HPDE6-E6E7 (cell line): ENCODE data around the gene MARCKSL1.
A peak's percentile ranks its signal among the peaks of the same experiment; 100 is the strongest.

Experiments used
- DNase-seq: peaks from one replicate; pipeline ENCODE4 v3.0.0; 2011; ENCODE audit warnings: missing footprints; ENCODE audit errors: extremely low spot score

Gene MARCKSL1

DNA sequence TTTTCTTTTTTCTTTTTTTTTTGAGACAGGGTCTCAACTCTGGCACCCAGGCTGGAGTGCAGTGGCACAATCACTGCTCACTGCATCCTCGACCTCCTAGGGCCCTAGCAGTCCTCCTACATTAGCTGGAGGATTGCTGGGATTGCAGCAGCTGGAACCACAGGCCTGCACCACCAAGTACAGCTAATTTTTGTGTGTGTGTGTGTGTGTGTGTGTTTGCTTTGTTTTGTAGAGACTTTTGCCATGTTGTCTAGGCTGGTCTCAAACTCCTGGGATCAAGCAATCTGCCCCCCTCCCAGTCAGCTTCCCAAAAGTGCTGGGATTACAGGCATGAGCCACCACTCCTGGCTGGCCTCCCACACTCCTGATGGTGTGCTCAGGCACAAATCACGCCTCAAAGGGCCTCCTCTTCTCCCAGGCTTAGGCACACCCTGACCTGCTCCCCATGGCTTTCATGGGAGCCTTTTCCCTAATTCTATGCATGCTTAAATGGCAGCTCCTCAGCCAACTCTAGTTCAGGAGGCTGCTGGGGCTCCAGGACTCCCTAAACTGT, 16.9 kb upstream of the MARCKSL1 start:
- no peak for DNase-seq

DNA sequence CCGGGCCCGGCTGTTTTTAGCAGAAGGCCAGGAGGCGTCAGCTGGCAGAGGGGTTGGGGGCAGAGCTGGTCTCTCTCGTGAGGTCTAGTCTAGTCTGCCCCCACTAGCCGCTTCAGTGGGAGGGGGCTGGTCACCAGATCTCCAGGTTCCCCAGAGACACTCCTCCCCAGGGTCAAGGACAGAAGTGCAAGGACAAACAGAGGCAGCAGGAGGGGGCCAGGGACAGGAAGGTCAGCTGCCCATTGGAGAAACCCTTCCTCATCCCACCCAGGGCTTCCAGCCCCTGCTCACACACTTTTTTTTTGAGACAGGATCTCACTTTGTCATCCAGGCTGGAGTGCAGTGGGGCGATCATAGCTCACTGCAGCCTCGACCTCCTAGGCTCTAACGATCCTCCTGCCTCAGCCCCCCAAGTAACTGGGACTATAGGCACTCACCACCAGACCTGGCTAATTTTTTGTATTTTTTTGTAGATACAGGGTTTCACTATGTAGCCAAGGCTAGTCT, 16.3 kb upstream of the MARCKSL1 start:
- no peak for DNase-seq

DNA sequence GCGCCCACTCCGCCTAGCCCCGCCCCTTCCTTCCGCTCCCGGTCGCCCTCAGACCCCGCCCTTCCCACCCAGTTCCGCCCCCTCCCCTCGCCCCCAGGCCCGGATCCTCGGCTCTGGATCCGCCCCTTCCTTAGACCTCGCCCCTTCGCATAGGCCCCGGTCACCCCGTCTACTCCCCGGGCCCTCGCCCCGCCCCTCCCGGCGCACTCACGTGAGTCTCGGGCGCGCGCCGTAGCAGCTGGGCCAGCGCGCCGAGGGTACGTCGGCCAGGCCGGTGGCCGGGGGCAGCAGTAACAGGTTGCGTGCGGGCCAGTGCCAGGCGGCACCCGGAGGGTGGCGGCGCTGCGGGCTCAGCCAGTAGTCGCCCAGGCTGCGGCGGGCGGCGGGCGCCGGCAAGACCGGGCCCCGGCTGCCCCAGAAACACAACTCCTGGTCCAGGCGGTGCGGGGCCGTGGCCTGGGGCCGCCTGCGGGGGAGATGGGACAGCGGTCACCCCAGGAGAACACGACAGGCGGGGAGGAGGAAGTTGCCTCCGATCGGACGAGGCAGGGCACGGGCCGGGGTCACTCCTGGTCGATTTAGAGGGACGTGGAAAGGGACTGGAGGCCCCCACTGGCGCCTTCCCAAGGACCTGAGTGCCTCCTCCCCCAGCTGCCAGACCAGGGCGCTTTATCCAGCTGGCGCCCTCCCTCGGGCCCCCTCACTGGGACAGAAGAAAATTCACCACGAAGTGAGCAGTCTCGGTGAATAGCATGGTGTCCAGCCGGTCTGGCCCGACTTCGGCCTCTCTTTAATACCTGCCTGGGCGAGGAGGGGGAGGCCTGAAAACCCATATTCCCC, 15.6 kb upstream of the MARCKSL1 start:
- peak; percentile 93 for DNase-seq

DNA sequence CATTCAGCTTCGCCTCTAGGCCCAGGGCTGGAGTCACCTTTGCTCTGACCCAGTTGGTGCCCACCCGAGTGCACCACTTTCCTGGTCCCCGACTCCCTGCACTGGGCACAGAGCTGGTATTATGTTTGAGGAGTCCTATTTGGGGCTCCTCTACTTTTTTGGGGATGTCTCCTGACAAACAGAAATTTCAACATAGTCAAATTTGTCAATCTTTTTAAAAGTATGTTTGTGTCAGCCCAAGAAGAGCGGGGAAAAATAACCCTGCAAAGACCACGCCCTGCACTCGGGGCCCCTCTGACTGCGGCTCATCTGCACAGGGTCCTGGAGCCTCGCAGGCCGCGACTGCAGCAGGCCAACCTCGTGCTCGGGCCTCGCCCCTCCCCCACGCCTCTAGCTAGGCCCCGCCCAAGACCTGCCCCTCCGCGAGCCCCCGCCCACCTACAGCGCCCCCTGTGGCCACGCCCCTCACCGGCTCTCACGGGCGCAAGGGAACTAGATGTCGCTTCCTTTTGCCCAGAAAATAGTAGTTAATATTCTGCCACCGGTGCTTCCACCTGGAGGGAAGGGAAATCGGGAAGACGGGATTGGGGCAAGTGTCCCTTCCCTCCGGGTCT, 14.9 kb upstream of the MARCKSL1 start:
- peak; percentile 38 for DNase-seq

DNA sequence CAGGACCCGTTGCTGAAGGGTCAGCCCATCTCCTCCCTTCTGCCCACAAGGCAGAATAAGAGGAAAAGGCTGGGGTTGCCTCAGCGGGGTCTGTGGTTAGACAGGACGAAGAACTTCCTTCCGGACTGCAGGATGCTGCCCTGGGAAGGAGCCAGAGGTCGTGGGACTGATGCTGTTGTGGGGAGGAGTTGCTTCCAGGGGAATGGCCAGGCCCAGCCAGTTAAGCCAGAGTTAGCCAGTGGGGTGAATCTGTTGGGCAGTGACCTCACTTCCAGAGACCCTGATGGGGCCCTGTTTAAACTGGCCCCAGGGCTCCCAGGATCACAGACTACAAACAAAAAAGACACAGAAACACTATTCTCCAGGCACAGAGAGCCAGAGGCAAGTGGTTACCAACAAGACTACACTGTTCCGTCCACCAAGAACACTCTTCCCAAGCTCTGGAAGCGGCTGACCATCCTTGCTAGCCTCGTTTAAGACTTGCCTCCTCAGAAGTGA, 13.2 kb upstream of the MARCKSL1 start:
- no peak for DNase-seq

DNA sequence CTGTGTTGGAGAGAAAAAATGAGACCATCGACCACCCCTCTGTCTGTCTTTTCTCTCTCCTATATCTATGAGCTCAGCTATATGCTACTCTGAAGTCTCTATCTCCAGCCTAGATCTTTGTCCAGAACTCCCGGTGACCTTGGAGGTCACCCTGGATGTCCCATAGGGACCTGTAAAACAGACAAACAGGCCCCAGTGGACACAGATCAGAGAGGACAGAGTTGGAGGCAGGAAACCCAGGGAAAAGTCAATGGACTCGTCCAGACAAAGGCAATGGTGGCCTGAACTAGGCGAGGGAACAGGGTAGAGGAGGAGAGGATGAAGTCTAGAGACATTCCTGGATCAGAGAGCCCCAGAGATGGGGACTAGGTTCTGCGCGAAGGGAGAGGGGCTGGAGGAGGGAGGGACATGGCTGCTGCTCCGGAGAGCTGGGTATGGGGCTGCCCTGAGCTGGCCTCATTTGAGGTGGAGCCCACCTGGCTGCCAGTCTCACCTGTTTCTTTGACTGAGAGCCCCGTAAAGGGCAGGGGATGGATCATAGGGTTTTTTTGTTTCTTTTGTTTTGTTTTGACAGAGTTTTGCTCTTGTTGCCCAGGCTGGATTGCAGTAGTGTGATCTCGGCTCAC, 10.6 kb upstream of the MARCKSL1 start:
- no peak for DNase-seq

DNA sequence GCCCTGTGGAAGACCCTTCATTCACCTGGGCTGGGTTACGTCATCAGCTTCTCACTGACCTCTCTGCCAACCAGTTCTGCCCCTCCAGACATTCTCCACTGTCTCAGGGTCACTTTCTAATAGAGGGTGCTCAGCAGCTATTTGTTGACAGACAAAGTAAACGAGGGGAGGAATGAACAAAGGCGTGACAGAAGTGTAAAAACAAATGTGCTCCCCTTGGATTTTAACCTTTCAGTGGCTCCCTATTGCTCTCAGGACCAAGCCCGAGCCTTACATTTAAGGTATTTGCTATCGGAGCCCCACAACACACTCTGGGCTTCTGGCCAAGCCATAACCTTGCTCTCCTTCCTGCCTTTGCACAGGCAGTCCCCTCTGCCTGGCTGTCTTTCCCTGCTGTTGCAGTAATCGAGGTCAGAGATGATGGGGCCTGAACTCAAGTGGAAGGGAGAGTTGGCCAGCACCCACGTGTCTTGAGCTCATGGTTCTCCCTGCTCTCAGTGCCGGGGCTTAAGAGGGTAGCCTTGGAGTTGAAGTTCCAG, 9.3 kb upstream of the MARCKSL1 start:
- DNase-seq = no peak

DNA sequence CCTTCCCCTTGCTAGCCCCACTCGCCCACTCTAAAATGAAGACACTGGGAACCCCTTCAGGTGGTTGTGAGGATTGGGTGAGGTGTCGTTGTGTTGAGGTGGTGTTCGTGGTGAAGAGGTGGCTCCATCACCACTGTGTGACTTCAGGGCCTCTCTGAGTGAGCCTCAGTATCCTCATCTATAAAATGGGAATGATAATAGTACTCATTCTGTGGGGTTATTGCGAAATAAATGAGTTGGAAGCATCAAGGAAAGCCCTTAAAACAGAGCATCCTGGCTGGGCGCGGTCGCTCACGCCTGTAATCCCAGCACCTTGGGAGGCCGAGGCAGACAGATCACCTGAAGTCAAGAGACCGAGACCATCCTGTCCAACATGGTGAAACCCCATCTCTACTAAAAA, 6.7 kb upstream of the MARCKSL1 start:
- no peak for DNase-seq

DNA sequence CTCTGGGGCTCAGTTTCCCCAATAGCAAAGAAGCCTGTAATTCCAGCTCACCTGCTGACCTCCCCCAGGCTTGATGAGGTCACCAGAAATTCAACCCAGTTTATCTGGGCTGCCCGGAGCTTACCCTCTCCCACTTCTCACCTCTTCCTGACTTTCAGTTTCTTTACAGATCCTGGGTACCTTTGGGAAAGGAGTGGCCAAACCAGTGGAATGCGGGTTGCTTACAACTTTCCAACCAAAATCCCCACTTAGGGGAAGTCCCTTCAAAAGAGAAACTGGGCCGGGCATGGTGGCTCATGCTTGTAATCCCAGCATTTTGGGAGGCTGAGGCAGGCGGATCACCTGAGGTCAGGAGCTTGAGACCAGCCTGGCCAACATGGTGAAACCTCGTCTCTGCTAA, 5.9 kb upstream of the MARCKSL1 start:
- peak; percentile 47 for DNase-seq

DNA sequence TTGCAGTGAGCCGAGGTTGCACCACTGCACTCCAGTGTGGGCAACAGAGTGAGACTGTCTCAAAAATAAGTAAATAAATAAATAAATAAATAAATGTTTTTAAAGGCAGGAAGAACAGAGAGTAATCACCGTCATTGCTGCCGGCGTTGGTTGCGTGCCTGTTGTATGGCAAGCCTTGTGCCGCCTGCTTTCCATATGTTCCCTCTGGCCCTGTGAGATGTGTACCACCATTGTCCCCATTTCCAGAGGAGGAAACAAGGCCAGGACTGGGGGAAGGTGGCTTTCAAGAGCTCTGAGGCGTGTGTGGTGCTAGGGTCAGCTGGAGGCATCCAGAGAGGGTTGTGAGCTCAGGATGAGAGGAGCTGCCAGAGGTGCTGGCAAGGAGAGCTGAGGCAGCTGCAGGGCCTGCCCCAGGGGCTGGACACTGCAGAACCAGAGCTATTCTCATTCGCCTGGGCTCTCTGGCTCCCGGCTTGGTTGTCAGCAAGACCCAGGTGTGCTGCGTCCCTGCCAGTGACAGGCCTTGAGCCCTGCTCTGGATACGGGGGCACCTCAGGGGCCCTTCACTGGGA, 5.2 kb upstream of the MARCKSL1 start:
- no peak for DNase-seq

DNA sequence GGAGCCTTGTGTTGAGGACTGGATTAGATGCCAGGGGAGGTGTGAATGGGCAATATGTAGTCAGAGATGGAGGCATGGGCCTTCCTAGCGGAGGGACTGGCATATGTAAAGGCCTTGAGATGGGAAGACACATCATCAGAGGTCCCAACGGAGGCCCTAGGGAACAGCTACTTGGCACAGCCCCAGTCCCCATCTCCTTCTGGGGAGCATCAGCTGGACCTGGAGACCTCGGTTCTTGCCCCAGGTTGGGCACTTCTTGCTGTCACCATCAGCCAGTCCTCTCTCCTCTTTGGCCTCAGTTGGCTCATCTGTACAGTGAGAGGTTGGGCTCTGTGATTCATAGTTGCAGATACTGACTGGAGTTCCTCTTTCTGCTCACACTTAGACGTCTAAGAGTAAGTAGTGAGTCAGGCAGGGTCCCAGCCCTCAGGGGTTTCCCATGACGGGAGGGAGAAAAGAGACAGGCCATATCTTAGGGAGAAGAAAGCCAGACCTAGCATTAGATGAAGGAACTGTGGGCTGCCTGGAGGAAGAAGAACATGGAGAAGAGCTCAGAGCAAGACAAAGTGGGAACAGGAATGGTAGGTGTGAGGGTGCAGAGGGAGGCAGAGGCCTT, 3.4 kb upstream of the MARCKSL1 start:
- no peak for DNase-seq

DNA sequence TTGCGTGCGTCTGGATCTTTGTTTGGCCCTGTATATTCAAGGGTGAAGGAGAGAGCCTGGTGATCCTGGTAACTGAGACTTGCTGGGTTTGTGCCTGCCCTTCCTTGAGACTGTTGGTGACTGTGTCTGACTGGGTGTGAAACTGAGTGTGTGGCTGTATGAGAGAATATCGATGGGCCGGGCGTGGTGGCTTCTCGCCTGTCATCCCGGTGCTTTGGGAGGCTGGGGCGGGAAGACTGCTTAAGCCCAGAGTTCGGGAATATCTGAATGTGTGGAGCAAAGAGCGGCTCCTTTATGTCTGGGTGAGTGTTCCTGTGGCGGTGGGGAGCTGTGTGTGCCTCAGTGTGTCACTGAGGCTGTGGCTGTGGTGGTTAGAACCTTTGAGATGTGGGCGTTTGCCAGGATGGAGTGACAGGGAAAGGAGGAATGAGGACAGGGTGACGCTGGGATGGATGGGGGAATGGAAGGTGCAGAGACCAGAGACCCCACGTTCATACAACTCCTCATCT, 2.7 kb upstream of the MARCKSL1 start:
- no peak for DNase-seq

DNA sequence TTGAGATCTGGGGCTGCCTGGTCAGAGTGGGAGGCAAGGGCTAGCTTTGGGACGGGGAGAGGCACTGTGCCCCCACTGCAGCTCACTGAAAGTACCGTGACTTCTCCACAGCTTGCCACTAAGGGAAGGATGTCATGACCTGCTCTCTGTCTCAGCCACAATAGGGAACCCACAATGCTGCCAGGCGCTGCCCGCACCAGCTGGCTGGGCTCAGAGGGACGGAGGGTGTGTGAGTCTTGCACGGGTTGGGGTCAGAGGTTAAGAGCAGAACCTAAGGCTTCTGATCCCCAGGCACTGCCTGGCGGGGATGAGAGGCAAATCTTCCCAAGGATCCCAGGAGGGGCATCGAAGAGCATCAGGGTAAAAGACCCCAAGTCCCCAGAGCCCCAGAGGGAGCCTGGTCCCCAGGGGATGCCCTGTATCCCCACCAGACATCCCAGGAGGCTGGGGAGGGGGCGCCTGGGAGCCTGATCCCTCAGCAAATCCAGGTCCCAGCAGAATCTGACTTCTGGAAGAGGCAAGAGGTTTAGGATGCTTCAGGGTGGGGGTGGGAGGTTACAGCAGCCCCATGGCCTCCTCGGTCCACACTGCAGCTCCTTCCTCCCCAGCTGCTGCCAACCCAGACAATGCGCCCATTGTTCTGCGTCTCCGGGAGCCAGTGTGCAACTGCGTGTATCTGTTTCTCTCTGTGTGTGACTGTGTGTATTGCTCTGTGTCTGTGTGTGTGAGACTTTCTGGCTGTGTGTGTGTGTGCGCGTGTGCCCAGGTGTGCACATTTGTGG, 2.0 kb upstream of the MARCKSL1 start:
- no peak for DNase-seq

DNA sequence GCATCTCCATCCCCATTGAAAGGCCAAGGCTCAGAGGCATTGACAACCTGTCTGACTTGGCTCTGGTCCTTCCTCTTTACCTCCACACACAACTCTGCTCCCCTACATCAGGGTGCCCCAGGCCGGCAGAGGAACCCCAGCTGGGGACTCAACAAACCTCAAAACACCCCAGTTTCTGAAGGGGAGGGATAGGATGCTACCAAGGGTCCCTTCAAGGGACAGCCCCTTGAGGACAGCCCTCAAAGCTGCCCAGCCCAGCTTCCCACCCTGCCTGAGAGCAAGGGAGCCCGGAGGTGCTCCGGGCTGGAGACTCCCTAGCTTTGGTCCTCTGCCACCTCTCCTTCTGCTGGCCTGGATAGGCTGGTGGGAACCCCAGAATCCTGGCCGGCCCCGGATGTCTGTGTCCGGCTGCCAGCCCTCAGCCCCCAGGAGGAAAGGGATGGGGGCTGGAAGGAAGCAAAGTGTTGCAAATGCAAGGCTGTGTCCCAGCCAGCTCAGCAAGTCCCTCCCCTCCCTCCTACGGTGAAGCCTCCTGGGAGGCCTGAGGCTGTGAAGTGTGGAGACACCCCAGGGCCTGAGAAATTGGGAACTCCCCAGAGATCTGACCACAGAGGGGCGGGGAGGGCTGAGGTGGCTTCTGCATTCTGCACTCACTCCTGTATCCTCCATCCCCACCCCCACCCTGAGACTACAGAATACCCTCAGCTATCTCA, 1.1 kb upstream of the MARCKSL1 start:
- DNase-seq = no peak

DNA sequence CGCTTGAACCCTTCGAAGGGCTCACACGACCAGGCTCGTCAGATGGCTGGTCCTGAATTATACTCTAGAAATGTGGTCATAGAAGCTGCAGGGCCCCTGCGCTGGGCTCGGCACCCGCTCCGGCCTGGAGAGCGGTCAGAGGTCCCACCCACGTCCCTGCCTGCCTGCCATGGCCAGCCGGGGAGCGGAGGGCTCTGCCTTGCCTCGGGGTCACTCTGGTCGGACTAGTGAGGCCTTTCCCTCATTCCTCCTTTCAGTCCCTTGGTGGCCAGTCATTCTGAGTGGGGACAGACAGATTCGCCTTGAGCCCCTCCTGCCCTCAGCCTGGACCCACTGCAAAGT, 529 bp upstream of the MARCKSL1 start:
- no peak for DNase-seq

DNA sequence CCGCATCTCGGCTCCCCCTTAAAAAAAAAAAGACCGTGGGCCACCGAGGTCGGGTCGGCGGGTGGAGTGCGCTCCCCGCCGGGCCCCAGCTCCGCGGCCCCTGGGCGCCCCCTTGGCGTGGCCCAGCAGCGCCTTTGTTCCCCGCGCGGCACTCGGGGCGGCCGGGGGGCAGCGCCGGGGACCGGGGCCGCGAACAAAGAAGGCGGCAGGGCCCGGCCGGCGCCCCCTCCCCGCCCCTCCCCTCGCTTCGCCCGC, 571 bp downstream of the MARCKSL1 start:
- no peak for DNase-seq

DNA sequence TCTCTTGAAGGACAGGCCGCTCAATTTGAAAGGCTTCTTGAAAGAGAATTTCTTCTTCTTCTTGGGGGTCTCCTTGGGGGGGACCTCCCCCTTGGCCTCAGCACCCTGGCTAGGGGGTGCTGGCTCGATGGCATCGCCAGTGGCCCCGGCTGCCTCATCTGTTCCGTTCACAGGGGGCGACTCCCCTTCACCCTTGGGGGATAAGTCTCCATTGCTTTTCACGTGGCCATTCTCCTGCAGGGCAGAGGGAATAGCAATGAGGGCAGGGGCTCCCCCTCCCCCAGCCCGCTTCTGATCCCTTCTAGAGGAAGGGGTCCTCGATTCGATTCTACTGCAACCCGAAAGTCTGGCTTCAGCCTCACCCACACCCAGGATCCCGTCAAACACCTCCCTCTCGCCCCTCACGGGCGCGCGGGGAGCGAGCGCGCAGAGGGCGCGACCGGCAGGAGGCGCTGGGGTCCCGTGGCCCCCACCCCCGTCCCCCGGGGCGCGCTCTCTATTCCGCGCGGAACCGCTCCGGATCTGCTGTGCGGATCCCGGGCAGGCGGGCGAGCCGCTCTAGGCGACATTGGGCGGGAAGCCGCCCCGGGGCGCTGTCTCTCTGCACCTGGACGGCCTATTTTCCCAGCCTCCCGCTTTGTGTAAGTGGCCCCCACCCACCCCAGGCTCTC, 1.0 kb downstream of the MARCKSL1 start:
- DNase-seq = no peak

DNA sequence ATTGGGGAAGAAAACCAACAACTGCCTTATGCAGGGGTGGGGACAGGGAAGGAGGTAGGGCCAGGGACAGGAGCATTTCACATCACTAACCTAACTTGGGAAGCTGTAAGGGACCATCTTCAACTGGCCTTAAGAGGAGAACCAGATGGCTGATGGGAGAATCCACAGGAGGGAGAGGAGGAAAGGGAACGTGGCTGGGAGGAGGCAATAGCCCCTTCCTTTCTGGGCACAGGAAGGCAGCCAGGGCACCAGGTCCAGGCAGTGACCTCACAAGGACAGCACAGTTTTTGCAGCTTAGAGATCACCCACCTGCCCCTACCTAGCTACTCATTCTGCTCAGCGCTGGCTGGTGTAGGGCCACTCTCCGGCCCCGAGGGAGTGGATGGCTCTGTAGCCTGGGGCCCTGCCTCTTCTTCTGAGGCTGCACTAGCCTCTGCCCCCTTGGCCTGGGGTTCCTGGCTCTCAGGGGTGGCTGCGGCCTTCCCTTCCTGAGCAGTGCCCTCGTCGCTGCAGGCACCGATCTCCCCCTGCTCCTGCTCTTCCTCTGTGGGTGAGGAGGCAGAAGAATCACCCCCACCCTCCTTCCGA, 1.7 kb downstream of the MARCKSL1 start:
- DNase-seq = no peak
